GM18499 (cell line): ENCODE data around the gene GNPTAB.

Experiments
- ATAC-seq: cut with Tn5 transposase; IDR thresholded peaks from one replicate; pipeline ENCODE4 v1.9.1; 2021; ENCODE audit warnings: moderate number of reproducible peaks; ENCODE audit not compliant: insufficient read depth, unreplicated experiment

GNPTAB gene

DNA sequence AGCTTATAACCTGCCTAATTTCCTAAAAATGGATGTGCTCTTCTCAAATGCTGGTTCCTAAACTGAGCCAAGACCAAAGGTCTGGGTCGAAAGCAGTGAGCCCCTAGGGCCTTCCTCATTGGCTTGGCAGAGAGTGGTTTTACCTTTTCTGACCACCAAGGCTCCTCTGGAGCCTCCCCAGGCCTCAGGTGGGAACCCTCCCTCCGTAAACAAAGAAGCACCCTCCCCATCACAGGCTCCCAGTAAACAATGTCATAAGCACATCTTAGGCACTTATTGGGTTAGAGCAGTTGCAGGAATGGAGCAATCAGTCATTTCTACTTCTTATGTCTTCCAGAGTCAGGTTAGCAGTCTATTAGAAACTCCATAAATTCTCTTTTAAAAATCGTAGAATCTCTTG, 127.3 kb downstream of the GNPTAB start:
- no peak for ATAC-seq

DNA sequence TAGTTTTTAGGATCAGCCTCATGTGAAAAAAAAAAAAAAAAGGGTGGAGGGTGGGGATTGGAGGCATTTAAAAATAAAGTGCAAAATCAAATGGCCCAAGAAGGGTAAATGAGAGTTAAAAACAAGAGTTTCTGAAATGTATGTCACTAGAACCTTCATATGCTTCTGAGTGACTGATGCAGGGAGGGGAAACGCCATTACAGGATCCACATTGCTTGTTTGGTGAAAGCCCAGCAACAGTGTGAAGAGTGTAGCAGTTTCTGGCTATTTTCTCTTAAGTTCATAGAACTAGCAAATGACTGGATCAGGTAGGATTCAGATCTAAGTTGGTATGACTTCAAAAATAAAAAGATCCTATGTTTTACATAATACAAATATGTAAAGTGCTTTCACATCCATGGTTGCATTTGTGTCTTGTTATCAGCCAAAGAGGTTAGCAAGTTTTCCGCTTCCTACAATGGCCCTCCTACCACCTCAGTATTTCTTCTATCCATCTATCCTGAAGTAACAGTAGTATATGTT, 130.4 kb downstream of the GNPTAB start:
- no peak for ATAC-seq

DNA sequence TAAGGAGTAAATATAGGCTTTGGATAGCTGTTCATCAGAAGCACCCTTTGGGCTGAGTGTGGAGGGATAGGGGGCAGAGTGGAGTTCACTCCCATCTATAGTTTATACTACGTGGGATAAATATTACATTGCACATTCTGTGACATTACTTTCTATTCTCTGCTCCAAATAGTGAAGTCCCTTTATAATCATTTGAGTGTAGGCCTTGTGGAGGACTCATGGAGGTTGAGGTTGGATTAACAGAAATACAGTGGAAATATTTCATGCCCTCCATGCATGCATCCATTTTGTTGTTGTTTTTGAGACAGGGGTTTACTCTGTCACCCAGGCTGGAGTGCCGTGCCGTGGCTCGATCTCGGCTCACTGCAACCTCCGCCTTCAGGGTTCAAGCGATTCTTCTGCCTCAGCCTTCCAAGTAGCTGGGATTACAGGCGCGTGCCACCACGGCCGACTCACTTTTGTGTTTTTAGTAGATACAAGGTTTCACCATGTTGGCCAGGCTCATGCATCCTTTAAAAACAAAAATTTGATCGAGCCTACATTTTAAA, 131.9 kb downstream of the GNPTAB start:
- no peak for ATAC-seq

DNA sequence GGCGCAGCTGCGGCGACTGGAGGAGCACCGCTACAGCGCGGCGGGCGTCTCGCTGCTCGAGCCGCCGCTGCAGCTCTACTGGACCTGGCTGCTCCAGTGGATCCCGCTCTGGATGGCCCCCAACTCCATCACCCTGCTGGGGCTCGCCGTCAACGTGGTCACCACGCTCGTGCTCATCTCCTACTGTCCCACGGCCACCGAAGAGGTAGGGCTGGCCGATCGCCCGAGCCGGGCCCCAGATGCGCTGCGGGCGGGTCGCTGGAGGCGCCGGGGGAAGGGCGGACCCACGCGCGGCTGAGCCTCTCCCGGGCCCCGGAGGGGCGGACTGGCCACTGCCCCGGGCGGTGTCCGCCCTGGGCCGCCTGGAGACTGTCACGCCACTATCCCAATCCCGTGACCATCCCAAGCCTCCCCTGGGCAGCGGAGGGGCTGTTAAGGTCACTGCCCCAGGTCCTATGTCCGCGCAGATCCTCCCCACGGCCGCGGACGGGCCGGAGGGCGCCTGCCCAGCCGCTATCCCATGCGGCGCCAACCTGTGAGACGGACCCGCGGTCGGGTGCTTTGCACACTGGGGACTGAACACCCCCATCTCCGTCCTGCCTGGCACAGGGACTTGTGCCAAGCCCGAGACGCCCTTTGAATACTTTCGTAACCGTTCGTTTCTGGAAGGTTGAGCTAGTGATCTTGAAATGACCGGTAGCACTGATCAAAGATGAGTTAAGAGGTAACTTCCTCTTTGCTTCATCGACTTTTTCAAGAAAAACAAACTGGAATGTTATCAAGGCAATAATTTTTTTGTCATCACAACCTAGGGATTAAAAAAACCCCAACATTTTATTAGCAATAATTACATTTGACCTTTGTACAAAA, 132.6 kb downstream of the GNPTAB start:
- no peak for ATAC-seq

DNA sequence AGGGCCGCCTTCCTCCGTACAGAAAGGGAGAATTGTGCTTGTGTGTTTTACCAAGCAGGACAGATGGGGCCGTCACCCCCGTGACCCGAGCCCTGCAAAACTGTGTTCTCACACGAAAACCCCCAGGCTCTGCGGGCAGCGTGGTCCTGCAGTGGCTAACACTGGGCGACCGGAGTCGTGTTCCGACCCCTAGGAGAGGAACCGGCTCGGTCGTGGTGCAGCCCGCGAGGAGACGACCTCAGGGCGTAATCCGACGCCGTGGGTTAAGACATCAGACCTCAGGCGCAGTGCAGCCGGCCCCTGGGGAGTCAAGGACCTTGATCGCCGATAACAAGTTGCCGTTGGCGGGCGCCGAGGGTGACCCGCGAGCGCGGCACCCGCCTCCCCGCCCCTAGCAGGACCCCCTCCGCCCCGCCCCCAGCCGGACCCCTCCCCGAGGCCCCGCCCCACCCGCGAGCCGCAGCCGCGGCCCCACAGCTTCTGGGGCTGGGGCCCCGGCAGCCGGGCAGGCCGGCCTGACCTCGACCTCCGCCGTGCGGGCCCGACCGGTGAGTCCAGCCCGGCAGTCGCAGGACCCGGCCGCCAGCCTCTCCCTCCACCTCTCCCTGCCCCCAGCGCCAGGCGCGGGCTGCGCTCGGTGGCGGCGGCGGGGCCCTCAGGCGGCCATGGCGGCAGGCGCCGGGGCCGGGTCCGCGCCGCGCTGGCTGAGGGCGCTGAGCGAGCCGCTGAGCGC, 133.4 kb downstream of the GNPTAB start, which contains the start of gene CHPT1:
TSS of gene CHPT1 (plus strand) at position 444 of the 733 bp plus-strand sequence. CDS start at position 666, 222 bp downstream.
- no peak for ATAC-seq

DNA sequence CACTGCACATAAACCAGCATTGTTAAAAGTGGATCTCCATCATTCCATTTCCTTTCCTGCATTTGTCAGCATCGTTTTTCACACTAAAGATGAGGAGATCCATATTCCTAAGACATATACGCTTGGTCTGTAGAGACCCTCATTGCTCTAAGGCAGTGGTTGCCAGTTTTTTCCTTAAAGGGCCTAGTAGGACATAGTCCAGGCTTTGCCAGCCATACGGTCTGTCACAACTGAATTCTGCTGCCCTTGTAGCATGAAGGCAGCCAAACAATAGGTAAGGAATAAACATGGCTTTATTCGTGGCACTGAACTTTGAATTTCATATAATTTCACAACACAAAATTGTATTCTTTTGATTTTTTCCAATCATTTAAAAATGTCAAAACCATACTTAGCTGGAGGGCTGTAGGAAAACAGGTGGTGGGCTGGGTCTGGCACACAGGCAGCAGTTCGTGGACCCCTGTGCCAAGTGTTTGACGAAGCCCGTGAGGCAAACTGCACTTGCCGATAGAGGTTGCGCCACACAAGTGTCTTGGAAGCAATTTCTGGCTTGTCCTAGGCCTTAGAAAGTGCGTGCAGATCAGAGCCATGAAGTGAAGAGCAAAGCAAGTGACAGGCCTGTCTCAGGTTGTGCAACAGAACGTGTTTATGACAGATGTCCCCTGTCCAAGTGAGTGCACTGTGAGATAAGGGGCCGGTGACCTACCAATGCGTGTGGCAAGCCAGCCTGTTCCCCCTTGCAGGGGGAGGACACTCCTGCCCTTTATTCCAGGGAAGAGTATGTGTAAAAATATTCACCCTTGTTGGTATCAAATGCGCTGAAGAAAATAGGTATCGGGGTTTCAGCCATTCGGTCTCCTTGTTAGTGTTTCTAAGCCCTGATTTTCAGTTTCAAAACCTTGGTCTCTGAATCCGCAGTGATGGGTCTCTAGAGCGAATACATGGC, 134.2 kb downstream of the GNPTAB start:
- no peak for ATAC-seq

DNA sequence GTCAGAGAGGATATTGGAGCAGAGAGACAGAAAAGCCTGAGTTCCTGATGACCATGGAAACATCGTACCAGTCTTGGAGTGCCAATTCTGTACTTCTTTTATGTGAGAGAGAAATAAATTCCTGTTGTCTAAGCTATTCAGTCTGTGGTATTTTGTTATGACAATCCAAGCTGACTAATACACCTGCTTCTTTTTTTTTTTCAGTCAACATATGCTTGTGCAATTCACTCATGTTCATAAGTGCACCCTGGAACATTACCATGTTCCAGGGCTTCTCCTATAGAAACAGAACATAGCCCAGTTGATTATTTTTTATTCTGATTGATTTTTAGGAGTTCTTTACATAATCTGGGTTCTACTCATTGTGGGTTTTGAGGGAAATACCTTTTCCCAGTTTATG, 135.1 kb downstream of the GNPTAB start:
- no peak for ATAC-seq
